Activated CD8-positive, alpha-beta memory T cell treated with anti-CD3 and anti-CD28 coated beads for 24 hours (primary cell): Measurements from ENCODE around the gene CCDC181.

Experiments used
- DNase-seq: peaks from one replicate; pipeline ENCODE4 v3.0.0-alpha.2; 2020

Gene CCDC181

GRCh38 chr1:169395955-169396354, 31.3 kb downstream of the CCDC181 start:
- no peak for DNase-seq

- DNase-seq: no peak
These were observed 34.9 kb downstream of the CCDC181 start for GRCh38 chr1:169392406-169392805.

GRCh38 chr1:169390303-169390702, 37.0 kb downstream of the CCDC181 start:
- no peak for DNase-seq

GRCh38 chr1:169387399-169387798, 39.9 kb downstream of the CCDC181 start:
- no peak for DNase-seq

GRCh38 chr1:169383449-169383848, 43.8 kb downstream of the CCDC181 start:
- DNase-seq: no peak

GRCh38 chr1:169381162-169381561, 46.1 kb downstream of the CCDC181 start:
- no peak for DNase-seq

GRCh38 chr1:169371404-169371803, 55.9 kb downstream of the CCDC181 start:
- no peak for DNase-seq

GRCh38 chr1:169368406-169368769, 58.9 kb downstream of the CCDC181 start:
- no peak for DNase-seq

GRCh38 chr1:169367686-169368405, 59.4 kb downstream of the CCDC181 start, which contains the start of the genes BLZF1 and NME7:
Gene BLZF1 (plus strand): TSS chr1:169368195. CDS start chr1:169369523, 1,328 bp downstream.
Gene NME7 (minus strand): TSS chr1:169367797. CDS start chr1:169367710, 87 bp downstream.
- peak; percentile 99 for DNase-seq

- no peak for DNase-seq
These were observed 60.1 kb downstream of the CCDC181 start for GRCh38 chr1:169367096-169367685.

- no peak for DNase-seq
These were observed 62.3 kb downstream of the CCDC181 start for GRCh38 chr1:169364948-169365347.

- no peak for DNase-seq
These were observed 64.1 kb downstream of the CCDC181 start for GRCh38 chr1:169363046-169363730.

- DNase-seq: no peak
These were observed 66.0 kb downstream of the CCDC181 start for GRCh38 chr1:169361281-169361680.

GRCh38 chr1:169360415-169360814, 66.9 kb downstream of the CCDC181 start:
- no peak for DNase-seq

- DNase-seq: no peak
These were observed 78.8 kb downstream of the CCDC181 start for GRCh38 chr1:169348383-169349036.

GRCh38 chr1:169347688-169348382, 79.4 kb downstream of the CCDC181 start:
- no peak for DNase-seq

- DNase-seq: no peak
These were observed 81.2 kb downstream of the CCDC181 start for GRCh38 chr1:169346036-169346589.

GRCh38 chr1:169345511-169345910, 81.8 kb downstream of the CCDC181 start:
- no peak for DNase-seq
